GM12878 (cell line): ENCODE measurements around the gene KRTAP15-1. TPM values are rescaled to one million over a fixed set of nuclear protein-coding genes. Genes with fewer than 3 reads are reported as not detected.

Source experiments
- ATAC-seq: fragments of 200-7000 bp; cut with Tn5 transposase; 3 replicates; pipeline ENCODE4 v1.9.1; 2020; ENCODE audit warnings: mild to moderate bottlenecking, moderate library complexity
- BruUV-seq: library from RNA; stranded (reverse); fragments of 400-500 nt; replicated peaks from 2 replicates; lab custom pipeline; 2021; lab: Mats Ljungman, UMichigan
- CTCF ChIA-PET: fragments of 300-600 bp; sonication (Branson Sonifier 250); formaldehyde crosslinking; extraction: SDS; loops from one replicate; lab custom pipeline; 2021; ENCODE audit warnings: inconsistent platforms; lab: Yijun Ruan, JAX
- POLR2A ChIA-PET: fragments of 350-600 bp; formaldehyde crosslinking; extraction: SDS; loops from one replicate; lab custom pipeline; 2021; ENCODE audit warnings: inconsistent platforms; lab: Charles Lee
- RAD21 ChIA-PET: fragments of 300-600 bp; sonication (Branson Sonifier 250); formaldehyde crosslinking; loops from one replicate; lab custom pipeline; 2023; ENCODE audit warnings: antibody characterized with exemption; ENCODE audit not compliant: unreplicated experiment; lab: Charles Lee
- SMC1A ChIA-PET: fragments of 300-600 bp; sonication (Branson Sonifier 250); formaldehyde crosslinking; loops from one replicate; lab custom pipeline; 2023; ENCODE audit not compliant: unreplicated experiment, uncharacterized antibody; lab: Charles Lee
- DNase-seq: peaks from one replicate; pipeline ENCODE4 v3.0.0-alpha.2; 2011; ENCODE audit warnings: low read depth, low spot score
- FAIRE-seq: peaks from 3 replicates; lab custom pipeline; 2011; peaks lifted over from hg19 to GRCh38; lab: Jason Lieb, UNC
- H2AFZ ChIP-seq: 2 replicates; pipeline ENCODE4 v1.6.0; 2011; ENCODE audit warnings: low read depth, low read length, control low read depth; ENCODE audit not compliant: control insufficient read depth
- H3K27ac ChIP-seq: 2 replicates; pipeline ENCODE4 v1.5.1; 2011; ENCODE audit warnings: control low read depth; ENCODE audit not compliant: control insufficient read depth, insufficient read depth
- H3K27me3 ChIP-seq, 2 experiments: replicated peaks in 1 of 2; 2 replicates each; pipeline versions ENCODE4 v1.6.0 to v1.6.1; 2011; ENCODE audit warnings: low read length in 1 of 2; ENCODE audit not compliant: control insufficient read depth in 2 of 2, insufficient read depth in 2 of 2
- H3K36me3 ChIP-seq, 2 experiments: 2 replicates each; pipeline ENCODE4 v1.5.1; 2011; ENCODE audit warnings: low read length in 1 of 2; ENCODE audit not compliant: control insufficient read depth in 2 of 2, insufficient read depth in 2 of 2
- H3K4me1 ChIP-seq: 2 replicates; pipeline ENCODE4 v1.6.1; 2011; ENCODE audit warnings: mild to moderate bottlenecking, low read length, moderate library complexity, mixed read lengths; ENCODE audit not compliant: control insufficient read depth, insufficient read depth
- H3K4me2 ChIP-seq: 2 replicates; pipeline ENCODE4 v1.6.0; 2011; ENCODE audit warnings: control low read depth; ENCODE audit not compliant: control insufficient read depth, insufficient read depth
- H3K4me3 ChIP-seq: fragments of 200-600 bp; sonication (generic); 2 replicates; pipeline ENCODE4 v1.5.1; 2016
- H3K79me2 ChIP-seq: 2 replicates; pipeline ENCODE4 v1.6.0; 2011; ENCODE audit warnings: low read length; ENCODE audit not compliant: control insufficient read depth, insufficient read depth
- H3K9ac ChIP-seq: 2 replicates; pipeline ENCODE4 v1.8.0; 2011; ENCODE audit warnings: low read length, control low read depth, mixed read lengths; ENCODE audit not compliant: control insufficient read depth, insufficient read depth
- H3K9me3 ChIP-seq: replicated peaks from 3 replicates; pipeline ENCODE4 v1.5.1; 2011; ENCODE audit warnings: mild to moderate bottlenecking, low read length; ENCODE audit not compliant: control insufficient read depth, insufficient read depth
- H4K20me1 ChIP-seq: 2 replicates; pipeline ENCODE4 v1.6.0; 2011; ENCODE audit not compliant: control insufficient read depth, insufficient read depth
- BACH1 ChIP-seq: fragments of 450-650 bp; IDR thresholded peaks from 2 replicates; pipeline ENCODE4 v1.6.1; 2017; ENCODE audit warnings: mild to moderate bottlenecking, borderline replicate concordance
- IKZF1 ChIP-seq: fragments of 450-650 bp; conservative IDR thresholded peaks from 2 replicates; pipeline ENCODE4 v1.6.1; 2017; ENCODE audit warnings: antibody characterized with exemption, mild to moderate bottlenecking
- RELA ChIP-seq: fragments of 450-650 bp; IDR thresholded peaks from 2 replicates; pipeline ENCODE4 v1.8.0; 2014; ENCODE audit warnings: borderline replicate concordance; ENCODE audit not compliant: partially characterized antibody
- RFX5 ChIP-seq: IDR thresholded peaks from 2 replicates; pipeline ENCODE4 v1.6.1; 2011; ENCODE audit warnings: low read depth, low read length, improper control_type of control experiment
- SMARCA5 ChIP-seq: fragments of 450-650 bp; IDR thresholded peaks from 2 replicates; pipeline ENCODE4 v1.6.1; 2017; ENCODE audit warnings: mild to moderate bottlenecking
- TCF7 ChIP-seq: IDR thresholded peaks from 2 replicates; pipeline ENCODE4 v1.6.1; 2014; ENCODE audit warnings: antibody characterized with exemption, borderline replicate concordance
- ZNF217 ChIP-seq: fragments of 450-650 bp; IDR thresholded peaks from 2 replicates; pipeline ENCODE4 v1.6.1; 2017; ENCODE audit warnings: antibody characterized with exemption, mild to moderate bottlenecking
- in situ Hi-C: fragments of 300-500 bp; cut with MboI; formaldehyde crosslinking; loops from 9 replicates; pipeline ENCODE4 v1.14.3; 2018; ENCODE audit warnings: mixed read lengths
- intact Hi-C: fragments of 100-400 bp; cut with micrococcal nuclease; formaldehyde crosslinking; loops from one replicate; pipeline ENCODE4 v1.14.2; 2022; ENCODE audit not compliant: unreplicated experiment
- polyA plus RNA-seq, 11 experiments: library from polyadenylated mRNA; depleted of rRNA in 4 of 11; unstranded in 6 of 11; stranded (reverse) in 5 of 11; fragments of >200 nt; fragmentation: Nextera tagmentation in 4 of 11; fragmentation: Illumina TruSeq in 1 of 11; extraction: Ambion mirVana in 4 of 11; extraction: Trizol in 1 of 11; gene quantifications; 1 replicate in 1 of 11; 2 replicates in 10 of 11; pipeline versions ENCODE4 v1.2.1 to v1.2.3, GENCODE V29; 2011 to 2016; ENCODE audit warnings: inconsistent platforms in 2 of 11, missing spikeins in 2 of 11, low read depth in 1 of 11
- total RNA-seq, 4 experiments: library from RNA; depleted of rRNA in 3 of 4; stranded (reverse); fragments of >200 nt in 3 of 4; fragmentation: Illumina TruSeq in 1 of 4; extraction: Trizol in 1 of 4; gene quantifications; 2 replicates each; pipeline versions ENCODE4 v1.2.1 to v1.2.3, GENCODE V29; 2013 to 2021
- TF ChIP-seq, protein P1 (sequence below): fragments of 450-650 bp; formaldehyde crosslinking; IDR thresholded peaks from 2 replicates; pipeline ENCODE4 v1.4.0; 2022; ENCODE audit warnings: mild to moderate bottlenecking, moderate library complexity
- TF ChIP-seq, protein P2 (sequence below): IDR thresholded peaks from 2 replicates; pipeline ENCODE4 v1.6.1; 2012; ENCODE audit warnings: low read depth, low read length, improper control_type of control experiment
- TF ChIP-seq, protein P3 (sequence below): fragments of 450-650 bp; IDR thresholded peaks from 2 replicates; pipeline ENCODE4 v1.6.1; 2018; ENCODE audit warnings: mild to moderate bottlenecking, low read depth, moderate library complexity; ENCODE audit not compliant: partially characterized antibody
- TF ChIP-seq, protein P4 (sequence below): fragments of 150-350 bp; IDR thresholded peaks from 2 replicates; pipeline ENCODE4 v1.6.1; 2016; ENCODE audit warnings: low read depth, low read length
- TF ChIP-seq, protein P5 (sequence below): IDR thresholded peaks from 2 replicates; pipeline ENCODE4 v1.6.1; 2011; ENCODE audit warnings: low read depth, mild to moderate bottlenecking, low read length, moderate library complexity, borderline replicate concordance; ENCODE audit errors: extremely low read depth

The KRTAP15-1 gene
- total and polyA plus RNA-seq, 10 of the 15 experiments (the other 5 are each of a cell fraction or from before 2014, with no cell fraction given) = not detected

DNA sequence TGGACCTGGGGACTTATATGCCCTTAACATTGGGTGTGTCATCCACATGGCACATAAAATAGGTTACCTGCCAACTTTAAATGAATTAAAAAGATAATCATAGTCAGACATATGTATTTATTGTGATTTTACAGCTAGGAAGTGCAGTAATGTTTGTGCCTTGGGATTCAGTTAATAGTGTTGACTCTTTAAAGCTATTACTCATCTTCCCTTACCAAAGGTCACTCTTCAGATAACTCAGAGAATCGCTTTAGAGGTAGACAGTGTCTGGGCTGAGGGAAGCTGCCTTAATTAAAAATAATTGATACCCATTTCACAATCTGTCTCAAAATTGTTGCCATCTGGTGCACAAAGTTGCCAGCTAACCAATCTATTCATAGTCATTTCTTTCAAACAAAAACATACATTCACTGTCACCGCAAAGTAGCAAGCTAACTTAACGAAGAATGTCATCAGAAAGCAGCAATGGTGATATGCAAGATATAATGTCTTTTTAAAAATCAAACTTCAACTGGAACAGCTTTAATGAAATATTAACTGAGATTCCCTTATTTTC lies 3.0 kb upstream of the KRTAP15-1 start (continued):
- TF ChIP-seq, protein P1, sequence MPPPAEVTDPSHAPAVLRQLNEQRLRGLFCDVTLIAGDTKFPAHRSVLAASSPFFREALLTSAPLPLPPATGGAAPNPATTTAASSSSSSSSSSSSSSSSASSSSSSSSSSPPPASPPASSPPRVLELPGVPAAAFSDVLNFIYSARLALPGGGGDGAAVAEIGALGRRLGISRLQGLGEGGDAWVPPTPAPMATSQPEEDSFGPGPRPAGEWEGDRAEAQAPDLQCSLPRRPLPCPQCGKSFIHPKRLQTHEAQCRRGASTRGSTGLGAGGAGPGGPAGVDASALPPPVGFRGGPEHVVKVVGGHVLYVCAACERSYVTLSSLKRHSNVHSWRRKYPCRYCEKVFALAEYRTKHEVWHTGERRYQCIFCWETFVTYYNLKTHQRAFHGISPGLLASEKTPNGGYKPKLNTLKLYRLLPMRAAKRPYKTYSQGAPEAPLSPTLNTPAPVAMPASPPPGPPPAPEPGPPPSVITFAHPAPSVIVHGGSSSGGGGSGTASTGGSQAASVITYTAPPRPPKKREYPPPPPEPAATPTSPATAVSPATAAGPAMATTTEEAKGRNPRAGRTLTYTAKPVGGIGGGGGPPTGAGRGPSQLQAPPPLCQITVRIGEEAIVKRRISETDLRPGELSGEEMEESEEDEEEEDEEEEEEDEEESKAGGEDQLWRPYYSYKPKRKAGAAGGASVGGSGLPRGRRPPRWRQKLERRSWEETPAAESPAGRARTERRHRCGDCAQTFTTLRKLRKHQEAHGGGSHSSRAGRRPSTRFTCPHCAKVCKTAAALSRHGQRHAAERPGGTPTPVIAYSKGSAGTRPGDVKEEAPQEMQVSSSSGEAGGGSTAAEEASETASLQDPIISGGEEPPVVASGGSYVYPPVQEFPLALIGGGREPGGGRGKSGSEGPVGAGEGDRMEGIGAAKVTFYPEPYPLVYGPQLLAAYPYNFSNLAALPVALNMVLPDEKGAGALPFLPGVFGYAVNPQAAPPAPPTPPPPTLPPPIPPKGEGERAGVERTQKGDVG (CRISPR knock-in tag) = no peak
- TF ChIP-seq TCF7 = no peak
- TF ChIP-seq, protein P2, sequence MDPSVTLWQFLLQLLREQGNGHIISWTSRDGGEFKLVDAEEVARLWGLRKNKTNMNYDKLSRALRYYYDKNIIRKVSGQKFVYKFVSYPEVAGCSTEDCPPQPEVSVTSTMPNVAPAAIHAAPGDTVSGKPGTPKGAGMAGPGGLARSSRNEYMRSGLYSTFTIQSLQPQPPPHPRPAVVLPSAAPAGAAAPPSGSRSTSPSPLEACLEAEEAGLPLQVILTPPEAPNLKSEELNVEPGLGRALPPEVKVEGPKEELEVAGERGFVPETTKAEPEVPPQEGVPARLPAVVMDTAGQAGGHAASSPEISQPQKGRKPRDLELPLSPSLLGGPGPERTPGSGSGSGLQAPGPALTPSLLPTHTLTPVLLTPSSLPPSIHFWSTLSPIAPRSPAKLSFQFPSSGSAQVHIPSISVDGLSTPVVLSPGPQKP = no peak
- TF ChIP-seq, protein P3, sequence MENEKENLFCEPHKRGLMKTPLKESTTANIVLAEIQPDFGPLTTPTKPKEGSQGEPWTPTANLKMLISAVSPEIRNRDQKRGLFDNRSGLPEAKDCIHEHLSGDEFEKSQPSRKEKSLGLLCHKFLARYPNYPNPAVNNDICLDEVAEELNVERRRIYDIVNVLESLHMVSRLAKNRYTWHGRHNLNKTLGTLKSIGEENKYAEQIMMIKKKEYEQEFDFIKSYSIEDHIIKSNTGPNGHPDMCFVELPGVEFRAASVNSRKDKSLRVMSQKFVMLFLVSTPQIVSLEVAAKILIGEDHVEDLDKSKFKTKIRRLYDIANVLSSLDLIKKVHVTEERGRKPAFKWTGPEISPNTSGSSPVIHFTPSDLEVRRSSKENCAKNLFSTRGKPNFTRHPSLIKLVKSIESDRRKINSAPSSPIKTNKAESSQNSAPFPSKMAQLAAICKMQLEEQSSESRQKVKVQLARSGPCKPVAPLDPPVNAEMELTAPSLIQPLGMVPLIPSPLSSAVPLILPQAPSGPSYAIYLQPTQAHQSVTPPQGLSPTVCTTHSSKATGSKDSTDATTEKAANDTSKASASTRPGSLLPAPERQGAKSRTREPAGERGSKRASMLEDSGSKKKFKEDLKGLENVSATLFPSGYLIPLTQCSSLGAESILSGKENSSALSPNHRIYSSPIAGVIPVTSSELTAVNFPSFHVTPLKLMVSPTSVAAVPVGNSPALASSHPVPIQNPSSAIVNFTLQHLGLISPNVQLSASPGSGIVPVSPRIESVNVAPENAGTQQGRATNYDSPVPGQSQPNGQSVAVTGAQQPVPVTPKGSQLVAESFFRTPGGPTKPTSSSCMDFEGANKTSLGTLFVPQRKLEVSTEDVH = no peak
- TF ChIP-seq, all 136 proteins: peak for 0

DNA sequence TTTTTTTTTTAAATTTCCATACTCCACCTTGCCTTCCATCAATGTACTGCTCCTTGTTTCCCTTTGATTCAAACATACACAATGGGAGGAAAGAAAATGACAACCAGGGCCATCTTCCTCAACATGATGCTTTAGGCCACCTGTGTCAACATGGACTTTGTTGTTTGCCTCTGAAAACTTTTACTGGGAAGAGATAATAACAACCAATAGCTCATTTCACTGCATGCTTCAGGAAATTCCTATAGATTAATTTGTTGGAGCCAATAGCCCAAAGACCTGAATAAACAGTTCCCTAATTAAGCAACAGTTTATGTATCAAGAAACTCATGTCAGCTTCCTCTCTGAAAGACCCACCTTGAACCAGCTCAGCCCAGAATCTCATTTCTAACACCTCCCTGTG lies 3.2 kb downstream of the KRTAP15-1 start:
- no peak overlapping the region for H3K27ac ChIP-seq
- FAIRE-seq = no peak
- H2AFZ ChIP-seq = no peak overlapping the region
- ChIA-PET POLR2A (no interaction called here), SMC1A (no interaction called here), RAD21 (no interaction called here), CTCF (no interaction called here)
- ATAC-seq = no peak
- H3K4me1 ChIP-seq = no peaks in the 10 kb centered on the region
- H3K36me3 ChIP-seq = no peaks in the 10 kb centered on the region
- in situ Hi-C loops = no loop called here
- intact Hi-C loops = loop anchor here (10.0 kb wide), 1 partner anchor 62 kb away; the partner anchor contains the start of gene KRTAP19-5
- H3K9me3 ChIP-seq = no peaks in the 10 kb centered on the region
- no peak for DNase-seq
- H4K20me1 ChIP-seq = no peaks in the 10 kb centered on the region
- no TSS peak for BruUV-seq
- H3K4me2 ChIP-seq = no peak overlapping the region
- no peak overlapping the region for H3K4me3 ChIP-seq
- H3K27me3 ChIP-seq = no peaks in the 10 kb centered on the region
- H3K9ac ChIP-seq = no peak overlapping the region
- no peaks in the 10 kb centered on the region for H3K79me2 ChIP-seq
- TF ChIP-seq, protein P4, sequence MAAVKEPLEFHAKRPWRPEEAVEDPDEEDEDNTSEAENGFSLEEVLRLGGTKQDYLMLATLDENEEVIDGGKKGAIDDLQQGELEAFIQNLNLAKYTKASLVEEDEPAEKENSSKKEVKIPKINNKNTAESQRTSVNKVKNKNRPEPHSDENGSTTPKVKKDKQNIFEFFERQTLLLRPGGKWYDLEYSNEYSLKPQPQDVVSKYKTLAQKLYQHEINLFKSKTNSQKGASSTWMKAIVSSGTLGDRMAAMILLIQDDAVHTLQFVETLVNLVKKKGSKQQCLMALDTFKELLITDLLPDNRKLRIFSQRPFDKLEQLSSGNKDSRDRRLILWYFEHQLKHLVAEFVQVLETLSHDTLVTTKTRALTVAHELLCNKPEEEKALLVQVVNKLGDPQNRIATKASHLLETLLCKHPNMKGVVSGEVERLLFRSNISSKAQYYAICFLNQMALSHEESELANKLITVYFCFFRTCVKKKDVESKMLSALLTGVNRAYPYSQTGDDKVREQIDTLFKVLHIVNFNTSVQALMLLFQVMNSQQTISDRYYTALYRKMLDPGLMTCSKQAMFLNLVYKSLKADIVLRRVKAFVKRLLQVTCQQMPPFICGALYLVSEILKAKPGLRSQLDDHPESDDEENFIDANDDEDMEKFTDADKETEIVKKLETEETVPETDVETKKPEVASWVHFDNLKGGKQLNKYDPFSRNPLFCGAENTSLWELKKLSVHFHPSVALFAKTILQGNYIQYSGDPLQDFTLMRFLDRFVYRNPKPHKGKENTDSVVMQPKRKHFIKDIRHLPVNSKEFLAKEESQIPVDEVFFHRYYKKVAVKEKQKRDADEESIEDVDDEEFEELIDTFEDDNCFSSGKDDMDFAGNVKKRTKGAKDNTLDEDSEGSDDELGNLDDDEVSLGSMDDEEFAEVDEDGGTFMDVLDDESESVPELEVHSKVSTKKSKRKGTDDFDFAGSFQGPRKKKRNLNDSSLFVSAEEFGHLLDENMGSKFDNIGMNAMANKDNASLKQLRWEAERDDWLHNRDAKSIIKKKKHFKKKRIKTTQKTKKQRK = no peak
- TF ChIP-seq SMARCA5 = no peak
- TF ChIP-seq IKZF1 = no peak
- TF ChIP-seq, protein P5, sequence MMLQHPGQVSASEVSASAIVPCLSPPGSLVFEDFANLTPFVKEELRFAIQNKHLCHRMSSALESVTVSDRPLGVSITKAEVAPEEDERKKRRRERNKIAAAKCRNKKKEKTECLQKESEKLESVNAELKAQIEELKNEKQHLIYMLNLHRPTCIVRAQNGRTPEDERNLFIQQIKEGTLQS = no peak
- TF ChIP-seq RFX5 = no peak
- TF ChIP-seq ZNF217 = no peak
- no peak for TF ChIP-seq BACH1
- TF ChIP-seq RELA = no peak
